IPS-NIHi11 (cell line): ENCODE results near the gene MN1.

Experiments used
- DNase-seq: peaks from one replicate; pipeline ENCODE4 v3.0.0; 2012; ENCODE audit warnings: mixed read lengths, low spot score

MN1 gene

GRCh38 chr22:27740202-27740748 is 61.3 kb downstream of the MN1 start:
- no peak for DNase-seq

DNA sequence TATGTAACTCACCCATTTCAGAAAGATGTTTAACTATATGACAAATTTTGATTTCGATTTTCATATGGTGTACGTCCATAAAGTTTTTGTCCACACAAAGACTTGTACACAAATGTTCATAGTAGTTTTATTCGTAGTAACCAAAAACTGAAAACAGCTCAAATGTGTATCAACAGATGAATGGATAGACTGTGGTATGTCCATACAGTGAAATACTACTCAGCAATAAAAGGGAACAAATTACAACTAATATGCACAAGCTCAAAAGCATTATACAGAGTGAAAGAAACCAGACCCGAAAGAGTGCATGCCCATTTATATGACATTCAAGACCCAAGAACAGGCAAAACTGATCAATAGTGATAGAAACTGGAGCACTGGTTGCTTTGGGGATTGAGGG is 64.0 kb downstream of the MN1 start:
- DNase-seq, result no peak

- no peak for DNase-seq
Measured at GRCh38 chr22:27734066-27734465, 67.5 kb downstream of the MN1 start.

GRCh38 chr22:27732841-27733240 is 68.7 kb downstream of the MN1 start:
- no peak for DNase-seq

DNA sequence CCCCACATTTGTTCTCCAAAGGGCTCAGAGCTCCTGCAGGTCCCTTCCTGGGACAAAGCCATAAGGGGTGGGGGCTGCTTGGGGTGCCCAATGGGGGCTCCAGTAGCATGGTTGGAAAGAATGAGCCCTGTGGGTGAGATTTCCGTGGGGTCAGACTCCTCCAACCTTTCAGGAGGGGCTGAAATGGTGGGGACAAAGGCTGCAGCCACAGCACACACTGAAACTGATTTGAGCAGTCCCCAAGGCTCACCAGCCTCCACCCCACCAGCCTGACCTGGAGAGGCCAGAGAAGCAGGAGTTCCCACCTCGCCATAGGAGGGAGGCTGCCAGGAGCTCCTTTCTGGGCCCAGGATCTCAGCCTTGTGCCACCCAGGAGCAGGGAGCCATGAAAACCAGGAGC is 69.2 kb downstream of the MN1 start:
- no peak for DNase-seq

DNA sequence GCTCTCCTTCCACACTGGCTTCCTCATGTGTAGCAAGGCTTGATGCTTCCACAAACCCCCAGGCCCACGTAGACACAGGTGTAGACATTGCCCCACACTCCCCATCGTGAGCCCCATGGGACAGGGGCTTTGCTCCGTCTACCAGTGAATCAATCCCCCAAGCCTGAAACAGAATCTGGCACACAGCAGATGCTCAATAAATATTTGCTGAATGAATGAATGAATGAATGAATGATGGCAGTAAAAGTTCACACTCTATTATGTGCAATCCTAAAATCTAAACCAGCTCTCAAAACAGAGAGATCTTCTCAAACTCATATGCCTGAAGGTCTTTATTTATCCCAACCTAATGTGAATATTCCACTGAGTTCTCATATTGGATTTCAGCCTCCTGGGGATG is 69.9 kb downstream of the MN1 start:
- no peak for DNase-seq

DNA sequence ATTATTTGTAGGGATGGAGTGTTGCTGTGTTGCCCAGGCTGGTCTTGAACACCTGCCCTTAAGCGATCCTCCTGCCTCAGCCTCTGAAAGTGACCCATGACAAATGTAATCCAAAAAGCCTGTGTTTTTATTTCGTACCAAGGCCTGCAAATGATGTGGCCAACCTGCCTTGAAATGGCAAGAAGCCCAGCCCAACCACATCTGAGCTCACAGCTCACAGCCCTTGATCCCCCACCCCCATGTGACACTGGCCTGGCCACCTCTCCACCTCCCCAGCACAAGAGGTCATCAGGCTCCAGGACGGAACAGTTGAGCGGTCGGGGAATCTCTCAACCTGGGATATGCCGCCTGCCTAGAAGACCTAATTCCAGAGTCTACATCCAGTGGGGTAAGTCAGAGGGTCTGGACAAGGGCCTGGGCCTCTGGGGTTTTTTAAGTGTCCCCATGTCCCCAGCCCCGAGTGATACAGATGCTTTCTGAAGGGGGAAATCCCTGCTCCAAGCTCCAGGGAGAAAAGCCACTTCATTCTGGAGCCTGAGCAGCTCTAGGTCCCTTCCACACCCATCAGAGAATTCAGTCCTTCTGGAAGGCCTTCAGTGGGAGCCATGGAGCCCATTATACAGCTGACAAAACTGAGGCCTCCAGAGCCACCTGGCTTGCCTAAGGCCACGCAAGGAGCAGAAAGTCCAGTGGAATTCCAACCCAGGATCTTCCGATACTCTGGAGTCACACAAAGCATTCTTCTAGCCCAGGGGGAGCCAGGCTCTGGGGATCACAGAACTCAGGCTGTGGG is 70.7 kb downstream of the MN1 start:
- DNase-seq, result peak; percentile 55

GRCh38 chr22:27729246-27729645 is 72.3 kb downstream of the MN1 start:
- no peak for DNase-seq

DNA sequence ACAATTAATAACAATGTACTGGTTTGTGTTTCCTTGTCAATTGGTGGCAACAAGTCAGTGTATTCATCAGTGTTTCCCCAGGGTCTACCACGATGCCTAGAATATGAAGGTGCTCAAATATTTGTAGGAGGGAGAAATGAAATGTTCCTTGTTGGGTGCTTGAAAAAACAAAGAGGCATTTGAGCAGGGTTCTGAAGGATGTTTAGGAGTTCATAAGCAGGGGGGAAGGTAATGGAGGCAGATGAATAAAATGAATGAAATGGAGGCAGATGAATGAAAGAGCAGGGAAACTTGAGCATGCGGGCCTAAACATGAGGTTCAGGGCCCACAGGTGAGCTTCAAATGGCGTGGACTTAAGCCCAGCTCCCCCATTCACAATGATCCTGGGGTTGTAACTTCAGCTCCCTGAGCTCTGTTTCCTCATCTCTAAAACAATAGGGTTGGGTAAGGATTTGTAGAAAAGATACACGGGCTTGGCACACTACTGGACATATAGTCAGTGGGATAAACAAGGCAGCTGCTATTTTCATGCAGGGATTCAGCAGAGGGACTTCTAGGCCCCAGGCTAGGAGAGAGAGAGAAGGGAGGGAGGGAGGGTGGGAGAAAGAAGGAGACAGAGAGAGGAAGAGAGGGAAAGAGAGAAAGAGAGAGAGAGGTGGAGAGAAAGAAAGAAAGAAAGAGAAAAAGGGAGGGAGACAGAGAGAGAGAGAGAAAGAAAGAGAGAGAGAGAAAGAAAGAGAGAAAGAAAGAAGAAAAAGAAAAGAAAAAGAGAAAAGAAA is 73.7 kb downstream of the MN1 start:
- DNase-seq, result no peak

GRCh38 chr22:27726686-27727449 is 74.7 kb downstream of the MN1 start:
- DNase-seq, result peak; percentile 61

GRCh38 chr22:27726331-27726685 is 75.2 kb downstream of the MN1 start:
- no peak for DNase-seq

DNA sequence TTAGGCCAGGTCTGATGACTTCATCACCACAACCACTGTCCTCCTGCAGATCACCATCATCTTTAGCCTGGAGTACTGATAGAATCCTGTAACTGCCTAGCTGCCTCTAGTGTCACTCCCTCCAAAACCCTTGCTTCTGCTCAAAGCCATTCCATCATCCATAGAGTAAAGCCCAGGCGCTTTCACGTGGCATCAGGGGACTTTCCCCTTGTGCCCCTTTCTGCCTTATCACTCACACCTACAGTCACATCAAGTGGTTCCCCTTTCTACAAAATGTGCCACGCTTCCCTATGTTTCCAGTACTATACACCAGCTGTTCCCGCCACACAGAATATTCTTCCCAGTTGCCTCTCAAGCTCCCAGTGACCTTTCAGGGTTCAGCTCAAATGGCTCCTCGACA is 75.9 kb downstream of the MN1 start:
- DNase-seq, result no peak

DNA sequence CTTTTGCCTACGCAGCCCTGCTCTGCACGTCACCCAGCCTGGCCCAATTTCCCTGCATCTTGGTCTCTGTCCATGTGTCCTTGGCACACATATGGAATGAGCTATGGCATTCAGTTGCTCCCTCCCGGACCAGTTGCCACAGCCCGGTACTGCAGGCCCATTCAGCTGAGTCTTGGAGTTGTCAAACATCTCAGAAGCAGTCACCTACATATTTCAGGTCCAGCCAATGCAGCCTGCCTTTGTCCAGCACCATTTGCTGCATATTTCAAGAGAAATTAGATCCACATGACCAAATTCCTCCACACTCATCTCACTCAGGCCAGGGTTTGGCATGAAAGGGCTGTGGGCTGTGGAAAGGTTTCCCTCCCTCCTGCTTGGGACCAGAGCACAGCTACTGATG is 76.8 kb downstream of the MN1 start:
- no peak for DNase-seq

DNA sequence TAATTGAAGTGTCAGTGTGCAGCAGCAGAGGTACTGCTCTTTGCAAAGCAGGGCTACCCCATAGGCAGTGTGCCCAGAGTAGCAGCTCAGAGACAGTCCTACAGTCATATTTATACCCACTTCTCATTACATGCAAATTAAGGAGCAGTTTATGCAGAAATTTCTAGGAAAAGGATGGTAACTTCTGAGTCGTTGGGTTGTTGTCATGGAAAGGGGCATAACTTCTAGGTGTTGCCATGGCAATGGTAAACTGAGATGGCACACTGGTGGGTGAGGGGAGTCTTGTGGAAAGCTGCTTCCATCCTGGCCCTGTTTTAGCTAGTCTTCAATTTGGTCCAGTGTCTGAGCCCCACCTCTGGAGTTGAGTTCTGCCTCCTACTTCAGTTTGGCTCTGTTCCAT is 77.4 kb downstream of the MN1 start:
- no peak for DNase-seq

DNA sequence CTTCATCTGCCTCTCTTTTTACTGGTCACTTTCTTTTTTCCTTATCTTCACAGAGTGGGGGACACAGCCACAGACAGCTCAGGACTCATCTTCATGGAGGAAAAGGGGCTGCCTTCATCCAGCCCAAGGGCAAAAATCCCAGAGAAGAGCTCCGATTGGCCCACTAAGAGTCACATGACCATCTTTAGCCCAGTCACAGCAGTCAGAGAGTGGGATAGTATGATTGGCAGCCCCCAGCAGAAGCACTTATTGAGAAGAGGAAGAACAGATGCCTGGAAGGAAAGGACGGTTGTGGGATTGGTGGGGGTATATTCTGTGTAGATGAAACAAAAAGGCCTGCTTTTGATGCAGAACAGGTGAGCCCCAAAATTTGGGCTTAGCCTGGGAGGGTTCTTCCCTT is 77.8 kb downstream of the MN1 start:
- DNase-seq, result no peak

DNA sequence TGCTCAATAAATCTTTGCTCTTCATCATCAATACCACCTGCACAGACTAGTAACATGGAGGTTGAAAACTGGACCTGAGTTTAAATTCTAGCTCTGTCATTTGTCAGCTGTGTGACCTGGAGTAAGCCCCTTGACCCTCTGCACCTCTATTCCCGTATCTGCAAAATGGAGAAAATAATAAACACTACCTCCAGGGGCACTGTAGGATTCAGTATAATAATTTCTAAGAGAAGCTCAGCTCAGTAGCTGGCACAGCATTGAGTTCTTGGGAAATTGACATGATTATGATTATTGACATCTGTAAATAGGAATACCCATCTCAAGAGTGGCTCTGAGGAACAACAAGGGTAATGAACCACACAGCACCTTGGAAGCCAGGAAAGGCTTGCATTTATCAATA is 78.4 kb downstream of the MN1 start:
- no peak for DNase-seq

DNA sequence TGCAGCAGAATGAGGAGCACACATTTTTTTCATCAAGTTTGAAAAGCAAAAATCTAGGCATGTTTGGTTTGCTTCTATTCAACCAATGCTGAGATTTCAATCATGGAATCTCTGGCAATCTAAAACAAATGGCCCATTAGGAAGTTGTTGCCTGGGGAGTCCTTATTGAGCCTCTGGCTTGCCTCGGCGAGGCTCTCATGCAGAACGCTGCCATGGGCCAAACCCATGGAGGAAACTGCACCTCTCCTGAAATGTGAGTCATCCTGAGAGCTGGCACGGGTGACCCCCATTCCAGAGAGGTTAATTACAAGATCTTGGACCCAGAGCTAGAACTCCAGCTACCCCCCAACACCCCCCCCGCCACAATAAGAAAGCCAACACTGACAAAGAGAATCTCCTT is 80.7 kb downstream of the MN1 start:
- no peak for DNase-seq

DNA sequence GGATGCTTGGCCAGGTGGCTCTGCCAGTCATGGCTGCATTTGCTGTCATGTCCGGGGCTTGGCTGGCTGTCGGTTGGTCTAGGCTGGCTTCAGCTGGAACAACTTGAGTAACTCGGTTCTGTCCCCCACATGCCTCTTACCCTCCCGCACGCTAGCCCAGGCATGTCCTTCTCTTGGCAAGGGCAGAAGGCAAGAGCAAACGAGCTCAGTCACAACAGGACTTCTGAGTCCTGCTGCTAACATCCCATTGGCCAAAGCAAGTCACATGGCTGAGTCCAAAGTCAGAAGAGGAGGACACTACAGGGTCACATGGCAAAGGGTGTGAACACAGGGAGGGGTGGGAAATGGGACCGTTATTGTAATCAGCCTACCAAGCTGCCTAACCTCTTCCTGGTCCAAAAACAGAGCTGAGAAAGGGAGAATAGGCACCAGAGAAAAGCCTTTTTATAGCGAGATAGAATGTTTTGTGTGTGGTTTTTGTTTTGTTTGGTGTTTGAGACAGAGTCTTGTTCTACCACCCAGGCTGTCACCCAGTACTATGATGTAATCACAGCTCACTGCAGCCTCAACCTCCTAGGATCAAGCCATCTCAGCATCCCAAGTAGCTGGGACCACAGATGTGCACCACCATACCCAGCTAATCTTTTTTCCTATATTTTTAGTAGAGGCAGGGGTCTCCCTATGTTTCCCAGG is 81.9 kb downstream of the MN1 start:
- peak; percentile 63 for DNase-seq

GRCh38 chr22:27719036-27719347 is 82.6 kb downstream of the MN1 start:
- DNase-seq, result no peak

- peak; percentile 60 for DNase-seq
Measured at GRCh38 chr22:27718186-27719035, 83.1 kb downstream of the MN1 start.

- no peak for DNase-seq
Measured at GRCh38 chr22:27717094-27717493, 84.5 kb downstream of the MN1 start.
